KOPT-K1 (cell line): ENCODE results near the gene FBXO2.

Source experiments
- H3K27ac ChIP-seq: fragments of 200-600 bp; sonication (generic); 2 replicates; pipeline ENCODE4 v1.5.1; 2016; ENCODE audit warnings: antibody characterized with exemption, mild to moderate bottlenecking, low read depth, low read length; ENCODE audit not compliant: poor library complexity, severe bottlenecking
- H3K36me3 ChIP-seq: fragments of 200-600 bp; sonication (generic); 2 replicates; pipeline ENCODE4 v1.5.1; 2017; ENCODE audit warnings: antibody characterized with exemption, mild to moderate bottlenecking, low read length, moderate library complexity; ENCODE audit not compliant: insufficient read depth
- H3K9me3 ChIP-seq: fragments of 200-600 bp; sonication (generic); 2 replicates; pipeline ENCODE4 v1.5.1; 2017; ENCODE audit warnings: antibody characterized with exemption, low read length, mild to moderate bottlenecking; ENCODE audit not compliant: insufficient read depth, poor library complexity, severe bottlenecking

The FBXO2 gene

DNA sequence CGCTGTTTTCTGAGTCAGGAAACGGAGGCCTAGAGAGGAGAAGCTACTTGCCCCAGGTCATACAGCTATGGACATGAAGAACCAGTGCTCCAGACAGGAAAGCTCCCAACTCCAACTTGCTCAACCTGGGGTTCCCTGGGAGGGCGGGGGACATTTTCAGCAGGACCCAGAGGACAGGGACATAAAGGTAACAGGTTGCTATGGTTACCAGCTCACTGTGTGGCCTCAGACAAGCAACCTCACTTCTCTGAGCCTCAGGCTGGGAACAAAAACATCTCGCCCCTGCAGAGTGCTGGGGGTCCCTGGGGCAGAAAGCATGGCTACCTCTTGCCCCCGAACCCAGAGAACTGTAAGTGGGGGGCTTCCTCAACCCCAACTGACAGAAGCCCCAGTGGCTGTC lies 16.1 kb downstream of the FBXO2 start:
- Histone ChIP-seq H3K27ac (no peak overlapping the region), H3K9me3 (no peaks in the 10 kb centered on the region), H3K36me3 (no peaks in the 10 kb centered on the region)

DNA sequence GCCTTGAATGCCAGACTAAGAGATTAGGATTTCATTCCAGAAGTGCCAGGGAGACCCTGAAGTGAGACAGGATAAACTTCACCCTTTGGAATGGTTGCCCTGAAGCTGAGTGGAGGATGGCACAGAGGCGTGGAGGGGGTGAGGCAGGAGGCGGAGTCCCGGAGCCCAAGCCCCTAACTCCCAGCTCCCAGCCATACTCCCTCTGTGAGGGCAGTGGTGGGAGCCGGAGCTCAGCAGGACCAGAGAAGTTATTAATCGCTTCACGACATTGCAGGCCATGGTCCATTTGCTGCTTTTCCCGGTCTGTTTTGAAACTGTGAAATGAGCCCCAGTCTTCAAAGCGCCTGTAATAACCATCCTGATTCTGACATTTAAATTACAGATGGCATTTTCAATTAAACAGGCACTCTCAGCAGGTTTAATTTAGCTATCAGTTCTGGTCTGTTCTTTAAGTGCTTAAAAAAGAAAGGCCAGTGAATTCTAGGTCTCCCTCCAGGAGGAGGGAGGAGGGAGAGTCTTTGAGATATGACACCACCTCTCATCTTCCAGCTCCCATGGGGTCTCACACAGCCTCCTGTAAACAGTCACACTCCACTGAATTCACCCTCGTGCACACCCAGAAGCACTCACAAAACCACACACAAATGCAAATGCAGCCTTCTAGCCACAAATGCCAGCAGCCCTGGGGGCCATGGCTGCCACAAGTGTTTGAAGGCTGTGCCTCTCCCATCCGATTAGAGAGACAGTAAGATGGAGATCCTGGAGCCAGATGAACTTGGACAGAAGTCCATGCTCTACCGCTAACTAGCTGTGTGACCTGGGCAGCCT lies 19.6 kb downstream of the FBXO2 start:
- no peak overlapping the region for H3K27ac ChIP-seq
- no peaks in the 10 kb centered on the region for H3K9me3 ChIP-seq
- no peaks in the 10 kb centered on the region for H3K36me3 ChIP-seq

DNA sequence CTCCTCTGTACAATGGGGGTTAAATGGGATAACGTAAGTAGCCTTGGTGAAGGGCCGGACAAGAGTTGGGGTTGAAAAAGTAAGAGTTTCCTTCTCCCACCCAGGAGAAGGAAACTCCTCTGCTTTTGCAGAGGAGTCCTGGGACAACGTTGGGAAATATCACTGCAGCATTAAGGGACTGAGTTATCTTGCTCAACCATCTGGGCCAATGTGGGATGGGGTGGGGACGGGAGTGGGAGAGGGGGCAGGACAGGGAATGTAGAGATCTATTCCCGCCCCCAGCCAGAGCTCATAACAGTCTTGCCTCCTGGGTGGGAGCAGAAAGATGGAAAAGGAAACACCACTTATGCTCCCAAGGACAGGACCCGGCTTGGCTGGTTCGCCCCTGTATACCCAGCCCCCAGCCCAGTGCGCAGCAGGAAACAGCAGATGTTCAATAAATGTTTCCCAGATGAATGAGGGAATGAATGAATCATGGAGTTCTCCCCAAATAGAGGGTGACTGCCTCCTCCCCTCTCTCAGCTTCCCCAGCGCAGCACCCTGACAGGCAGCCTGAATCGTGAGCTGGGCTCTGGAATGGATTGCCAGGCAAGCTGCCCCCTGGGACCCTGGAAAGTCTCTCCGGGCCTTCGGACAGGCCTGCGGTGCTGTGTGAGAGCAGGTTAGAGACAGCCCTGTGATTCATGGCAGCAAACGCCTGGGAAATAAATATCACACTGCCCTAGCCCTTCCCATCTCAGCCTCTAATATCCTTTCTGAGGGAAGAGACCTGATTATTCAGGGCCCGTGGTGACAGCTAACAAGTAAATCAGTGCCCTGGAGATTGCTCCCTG lies 24.8 kb downstream of the FBXO2 start:
- no peaks in the 10 kb centered on the region for H3K36me3 ChIP-seq
- H3K9me3 ChIP-seq: no peaks in the 10 kb centered on the region
- H3K27ac ChIP-seq: no peak overlapping the region

DNA sequence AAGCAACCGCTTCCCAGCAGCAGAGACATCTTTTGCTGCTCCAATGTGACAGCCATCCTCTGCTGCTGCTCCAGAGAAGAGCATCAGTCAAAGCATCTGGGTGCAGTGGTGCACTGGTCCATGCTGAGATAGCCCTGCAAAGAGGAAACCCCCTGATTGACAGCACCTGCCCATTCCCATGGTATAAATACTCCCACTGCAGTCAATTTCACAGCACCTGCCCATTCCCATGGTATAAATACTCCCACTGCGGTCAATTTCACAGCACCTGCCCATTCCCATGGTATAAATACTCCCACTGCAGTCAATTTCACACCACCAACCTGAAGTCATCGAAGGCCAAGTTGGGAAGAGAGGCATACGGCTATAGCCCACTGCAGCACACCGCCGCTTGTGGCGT lies 25.5 kb downstream of the FBXO2 start:
- Histone ChIP-seq H3K27ac (no peak overlapping the region), H3K36me3 (no peaks in the 10 kb centered on the region), H3K9me3 (no peaks in the 10 kb centered on the region)

DNA sequence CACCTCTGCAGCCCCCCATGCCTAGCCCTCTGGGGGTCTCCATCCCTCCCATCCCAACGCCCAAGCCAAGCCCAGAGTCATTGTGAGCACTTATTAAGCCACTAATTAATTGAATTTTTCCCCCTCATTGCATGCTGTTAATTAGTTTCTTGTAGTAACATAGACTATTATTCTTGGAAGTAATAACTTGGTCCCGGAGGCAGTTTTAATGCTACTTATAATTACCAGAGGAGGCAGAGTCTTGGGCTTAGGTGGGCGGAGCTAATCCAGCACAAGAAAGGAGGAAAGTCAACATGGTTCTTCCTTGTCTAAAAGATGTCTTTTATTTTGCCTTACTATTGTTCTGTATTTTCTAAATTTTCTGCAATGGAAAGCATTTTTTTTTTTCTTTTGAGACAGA lies 27.7 kb downstream of the FBXO2 start:
- no peaks in the 10 kb centered on the region for H3K36me3 ChIP-seq
- no peaks in the 10 kb centered on the region for H3K9me3 ChIP-seq
- no peak overlapping the region for H3K27ac ChIP-seq

DNA sequence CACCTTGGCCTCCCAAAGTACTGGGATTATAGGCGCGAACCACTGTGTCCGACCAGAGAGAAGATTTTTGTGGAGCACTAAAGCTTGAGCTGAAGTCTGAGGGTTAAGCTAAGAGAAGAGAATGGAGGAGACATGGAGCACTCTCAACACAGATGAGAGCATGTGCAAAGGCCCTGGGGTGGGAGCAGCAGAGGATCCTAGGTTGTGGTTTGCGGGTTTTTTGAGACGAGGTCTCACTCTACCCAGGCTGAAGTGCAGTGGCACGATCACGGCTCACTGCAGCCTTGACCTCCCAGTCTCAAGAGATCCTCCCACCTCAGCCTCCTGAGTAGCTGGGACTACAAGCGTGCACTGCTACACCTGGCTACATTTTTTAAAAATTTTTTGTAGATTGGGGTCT lies 30.5 kb downstream of the FBXO2 start:
- H3K36me3 ChIP-seq: no peaks in the 10 kb centered on the region
- no peak overlapping the region for H3K27ac ChIP-seq
- H3K9me3 ChIP-seq: no peaks in the 10 kb centered on the region

DNA sequence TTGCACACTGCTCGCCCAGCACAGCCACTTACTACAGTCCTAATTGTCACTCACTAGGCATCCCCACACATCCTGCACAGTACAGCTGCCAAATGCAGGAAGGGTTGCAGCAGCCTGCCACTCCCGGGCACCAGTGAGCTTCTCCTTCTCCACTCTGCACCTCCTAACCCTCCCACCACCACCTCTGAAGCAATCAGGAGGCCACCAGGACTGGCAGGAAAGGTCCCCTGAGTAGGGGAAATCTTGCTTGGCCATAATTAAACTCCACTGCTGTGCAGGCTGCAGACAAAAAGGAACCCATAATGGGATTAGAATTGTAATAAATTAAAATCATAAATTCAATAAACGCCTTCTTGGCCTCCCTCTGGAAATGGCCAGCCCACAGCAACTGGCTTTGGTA lies 31.8 kb downstream of the FBXO2 start:
- Histone ChIP-seq H3K27ac (no peak overlapping the region), H3K9me3 (no peaks in the 10 kb centered on the region), H3K36me3 (no peaks in the 10 kb centered on the region)

DNA sequence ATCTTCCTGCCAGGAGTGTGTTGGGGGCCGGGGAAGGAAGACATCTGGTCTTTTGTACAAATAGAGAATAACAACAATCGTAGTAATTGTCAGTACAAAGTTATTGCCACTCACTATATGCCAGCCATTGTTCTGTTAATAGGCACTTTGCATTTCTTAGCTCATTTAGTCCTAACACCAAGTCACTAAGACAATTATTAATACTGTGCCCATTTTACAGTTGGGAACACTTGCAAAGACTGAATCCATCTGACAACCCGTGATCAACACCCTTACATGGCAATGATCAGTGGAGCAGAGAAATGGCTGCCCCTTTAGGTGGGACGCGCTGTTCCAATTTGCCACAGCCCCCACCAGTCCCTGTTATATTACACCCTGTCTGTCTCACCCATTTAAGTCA lies 33.3 kb downstream of the FBXO2 start:
- H3K36me3 ChIP-seq: no peaks in the 10 kb centered on the region
- no peaks in the 10 kb centered on the region for H3K9me3 ChIP-seq
- no peak overlapping the region for H3K27ac ChIP-seq

DNA sequence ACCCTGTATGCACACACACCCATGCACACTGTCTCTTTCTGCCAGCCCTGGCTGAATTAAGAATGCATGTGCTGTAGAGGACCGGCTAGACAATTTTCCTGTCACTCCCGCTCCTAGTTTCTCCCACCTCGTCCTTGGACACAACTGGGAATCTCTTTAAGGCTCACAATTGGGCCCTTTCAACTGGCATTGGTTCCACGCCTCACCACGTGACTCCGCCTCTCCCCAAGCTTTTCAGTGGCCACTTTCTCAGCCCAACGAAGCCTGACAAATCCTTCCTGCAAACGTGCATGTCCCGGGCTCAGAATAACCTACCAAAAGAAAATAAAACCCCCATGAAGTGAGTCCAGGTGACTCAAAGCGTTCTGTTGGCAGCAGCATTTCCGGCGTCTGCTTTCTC lies 33.8 kb downstream of the FBXO2 start:
- Histone ChIP-seq H3K27ac (no peak overlapping the region), H3K9me3 (no peaks in the 10 kb centered on the region), H3K36me3 (no peaks in the 10 kb centered on the region)

DNA sequence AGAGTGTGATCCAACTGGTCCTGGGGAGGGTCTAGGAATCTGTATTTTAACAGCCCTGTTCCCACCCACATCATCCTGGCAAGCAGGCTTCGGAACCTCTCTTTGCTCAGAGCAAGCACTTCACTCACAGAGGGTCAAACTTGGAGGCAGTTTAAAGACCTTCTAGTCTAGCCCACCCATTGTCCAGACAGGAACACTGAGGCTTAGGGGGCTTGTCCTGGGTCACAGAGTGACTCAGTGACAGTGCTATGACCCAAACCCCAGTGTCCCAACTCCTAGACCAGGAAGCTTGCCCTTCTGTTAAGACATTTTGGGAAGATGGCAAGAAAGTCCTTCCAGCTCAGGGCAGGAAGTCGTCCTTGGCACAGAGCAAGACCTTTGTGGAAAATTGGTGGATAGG lies 36.5 kb downstream of the FBXO2 start:
- Histone ChIP-seq H3K27ac (no peak overlapping the region), H3K9me3 (peaks cover 9% of the 10 kb centered on the region), H3K36me3 (no peaks in the 10 kb centered on the region)

DNA sequence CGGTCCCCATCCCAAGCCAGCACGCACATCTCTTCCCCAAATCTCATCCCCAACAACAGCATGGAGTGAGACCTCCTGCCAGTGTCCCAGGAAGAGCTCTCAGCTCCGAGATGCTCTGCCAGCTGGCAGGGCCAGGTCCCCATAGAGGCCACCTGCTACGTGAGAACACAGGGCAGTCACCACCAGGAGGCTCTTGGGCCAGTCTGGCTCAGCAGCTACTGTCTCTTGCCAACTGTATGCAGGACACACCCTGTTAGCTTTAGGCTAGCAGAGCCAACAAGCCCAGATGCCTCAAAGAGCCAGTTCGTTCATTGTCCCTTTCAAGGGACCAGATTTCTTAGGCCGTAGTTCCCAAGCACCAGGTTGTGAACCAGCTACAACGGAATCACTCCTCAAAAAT lies 36.9 kb downstream of the FBXO2 start:
- Histone ChIP-seq H3K36me3 (no peaks in the 10 kb centered on the region), H3K27ac (no peak overlapping the region), H3K9me3 (peaks cover 9% of the 10 kb centered on the region)

DNA sequence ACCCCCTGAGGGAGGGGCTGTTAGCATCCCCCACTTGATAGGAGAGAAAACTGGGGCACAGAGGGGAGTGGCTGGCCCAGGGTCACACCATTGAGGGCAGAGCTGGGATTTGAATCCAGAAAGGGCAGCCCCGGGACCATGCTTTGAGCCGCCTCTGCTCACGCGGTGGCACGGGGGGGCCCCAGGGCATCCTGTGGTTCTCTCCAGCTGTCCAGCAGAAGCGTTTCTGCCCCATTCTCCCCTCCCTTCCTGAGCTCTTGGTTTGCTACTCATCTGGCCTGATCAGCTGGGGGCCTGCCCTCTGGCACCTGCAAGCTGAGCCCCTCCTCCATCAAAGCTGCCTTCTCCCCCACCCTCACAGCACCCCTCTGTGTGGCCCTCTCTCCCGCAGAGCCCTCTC lies 37.5 kb downstream of the FBXO2 start:
- Histone ChIP-seq H3K9me3 (peaks cover 9% of the 10 kb centered on the region), H3K36me3 (no peaks in the 10 kb centered on the region), H3K27ac (no peak overlapping the region)

DNA sequence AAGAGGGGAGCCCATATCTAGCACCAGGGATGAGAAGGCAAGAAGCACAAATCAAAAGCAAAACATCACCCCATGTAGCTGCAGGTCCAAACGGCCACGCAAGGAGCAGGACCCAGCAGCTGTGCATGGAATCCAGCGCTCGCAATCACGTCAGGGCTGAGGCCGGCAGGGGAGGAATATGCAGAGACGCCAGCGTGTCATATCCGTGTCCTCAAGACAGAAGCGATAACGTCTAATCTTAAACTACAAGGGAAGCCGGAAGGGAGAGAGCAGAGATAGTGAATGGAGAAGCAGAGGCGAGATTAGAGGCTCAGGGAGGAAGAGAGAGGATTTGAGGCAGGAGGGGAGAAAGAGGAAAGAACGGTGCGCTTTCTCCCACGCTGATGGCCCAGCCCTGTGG lies 39.1 kb downstream of the FBXO2 start:
- Histone ChIP-seq H3K36me3 (no peaks in the 10 kb centered on the region), H3K9me3 (peaks cover 9% of the 10 kb centered on the region), H3K27ac (no peak overlapping the region)

DNA sequence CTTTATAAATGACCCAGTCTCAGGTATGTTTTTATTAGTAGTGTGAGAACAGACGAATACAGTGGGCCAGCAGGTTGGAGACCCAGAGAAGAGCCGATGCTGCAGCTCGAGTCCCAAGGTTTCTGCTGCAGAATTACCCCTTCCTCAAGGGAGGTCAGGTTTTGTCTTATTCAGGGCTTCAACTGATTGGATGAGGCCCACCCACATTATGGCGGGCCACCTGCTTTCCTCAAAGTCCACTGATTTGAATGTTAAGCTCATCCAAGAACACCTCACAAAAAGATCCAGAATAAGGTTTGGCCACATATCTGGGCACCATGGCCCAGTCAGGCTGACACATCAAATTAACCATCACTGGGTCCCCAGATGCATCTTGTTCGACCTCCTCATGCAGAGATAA lies 40.9 kb downstream of the FBXO2 start:
- H3K36me3 ChIP-seq: no peaks in the 10 kb centered on the region
- peaks cover 9% of the 10 kb centered on the region for H3K9me3 ChIP-seq
- no peak overlapping the region for H3K27ac ChIP-seq

DNA sequence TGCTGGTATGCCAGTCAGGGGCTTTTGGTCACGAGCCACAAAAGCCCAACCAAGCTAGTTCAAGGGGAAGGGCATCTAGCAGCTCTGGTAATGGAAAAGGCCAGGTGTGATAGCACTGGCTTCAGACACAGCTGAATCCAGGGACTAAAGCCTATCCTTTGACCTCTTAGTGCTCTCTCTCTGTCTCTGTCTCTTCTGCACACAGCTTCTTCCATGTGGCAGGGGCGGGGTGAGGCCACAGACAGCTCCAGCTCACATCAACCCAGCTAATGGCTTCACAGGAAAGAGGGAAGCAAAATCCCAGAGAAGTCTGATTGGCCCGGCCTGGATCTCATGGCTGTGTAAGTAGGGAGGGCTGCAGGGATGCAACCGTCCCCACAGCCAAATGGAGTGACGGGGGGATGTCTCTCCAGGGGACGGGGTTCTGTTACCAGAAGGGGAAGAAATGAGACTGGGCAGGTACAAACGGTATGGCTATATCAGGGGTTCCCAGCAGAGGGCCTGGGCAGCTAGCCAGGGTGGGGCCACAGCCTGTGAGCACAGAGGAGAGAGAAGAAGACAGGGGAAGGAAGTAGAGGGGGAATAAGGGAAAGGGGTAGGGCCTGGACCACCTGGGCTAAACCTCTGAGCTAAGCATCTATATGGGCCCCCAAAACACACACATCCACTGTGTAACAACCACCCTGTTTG lies 42.4 kb downstream of the FBXO2 start:
- H3K36me3 ChIP-seq: no peaks in the 10 kb centered on the region
- peaks cover 9% of the 10 kb centered on the region for H3K9me3 ChIP-seq
- H3K27ac ChIP-seq: no peak overlapping the region
